NCI-H1930 (cell line): ENCODE data around the gene CLNK.

Experiments
- DNase-seq, 2 experiments: peaks; one replicate each; lab custom pipeline; 2025; lab: John Stamatoyannopoulos, UW

CLNK gene

GRCh38 chr4:10457255-10457801 lies 227.2 kb downstream of the CLNK start, which contains the start of gene ZNF518B:
ZNF518B (minus strand) TSS chr4:10457426; CDS start chr4:10446328, 11,098 bp downstream.
- no peak for DNase-seq

GRCh38 chr4:10456595-10457254 lies 227.8 kb downstream of the CLNK start:
- no peak for DNase-seq

- DNase-seq = no peak
Observed at GRCh38 chr4:10456260-10456594, 228.3 kb downstream of the CLNK start.

- DNase-seq = no peak
Observed at GRCh38 chr4:10455133-10455532, 229.4 kb downstream of the CLNK start.

- DNase-seq = no peak
Observed at GRCh38 chr4:10454726-10455125, 229.8 kb downstream of the CLNK start.

GRCh38 chr4:10454121-10454520 lies 230.4 kb downstream of the CLNK start:
- DNase-seq = no peak

- DNase-seq = no peak
Observed at GRCh38 chr4:10448991-10449390, 235.6 kb downstream of the CLNK start.

GRCh38 chr4:10442976-10443375 lies 241.6 kb downstream of the CLNK start:
- no peak for DNase-seq

- DNase-seq = no peak
Observed at GRCh38 chr4:10441512-10441911, 243.1 kb downstream of the CLNK start.

GRCh38 chr4:10438924-10439323 lies 245.6 kb downstream of the CLNK start:
- DNase-seq = no peak

GRCh38 chr4:10437735-10438134 lies 246.8 kb downstream of the CLNK start:
- DNase-seq = no peak
